Measurements from ENCODE around the gene SDK1.

DNA sequence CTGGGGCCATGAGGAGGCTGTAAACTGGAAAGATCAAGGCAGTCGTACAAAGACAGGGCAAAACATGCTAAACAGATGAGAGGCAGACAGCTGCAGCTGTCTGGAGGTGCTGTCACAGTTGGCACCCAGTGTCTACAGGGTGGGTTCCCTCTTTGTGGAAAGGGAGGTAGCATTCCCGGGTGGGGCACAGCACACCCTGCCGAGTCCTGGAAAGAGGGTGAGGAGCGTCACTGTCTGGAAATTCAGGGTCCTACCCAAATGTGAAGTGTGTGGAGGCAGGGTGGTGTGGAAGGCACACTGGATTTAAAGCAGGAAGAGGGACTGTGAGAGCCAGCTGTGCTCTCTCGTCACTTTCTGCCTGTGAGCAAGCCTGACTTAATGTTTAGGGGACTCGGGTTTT is 356.2 kb downstream of the SDK1 start:
- TF ChIP-seq NR2F2 (IDR thresholded peaks at IDR 0.05) (no peak), RAD21 (IDR thresholded peaks at IDR 0.05) (no peak), JUND (IDR thresholded peaks at IDR 0.05) (no peak), YY1 (IDR thresholded peaks at IDR 0.05) (no peak), GABPA (IDR thresholded peaks at IDR 0.05 in 1 of 2, conservative IDR thresholded peaks at IDR 0.05 in 1 of 2) (no peak), TAF1 (conservative IDR thresholded peaks at IDR 0.05) (no peak)
- TF ChIP-seq, protein P1, sequence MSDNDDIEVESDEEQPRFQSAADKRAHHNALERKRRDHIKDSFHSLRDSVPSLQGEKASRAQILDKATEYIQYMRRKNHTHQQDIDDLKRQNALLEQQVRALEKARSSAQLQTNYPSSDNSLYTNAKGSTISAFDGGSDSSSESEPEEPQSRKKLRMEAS (IDR thresholded peaks at IDR 0.05) = no peak
- TF ChIP-seq, protein P2, sequence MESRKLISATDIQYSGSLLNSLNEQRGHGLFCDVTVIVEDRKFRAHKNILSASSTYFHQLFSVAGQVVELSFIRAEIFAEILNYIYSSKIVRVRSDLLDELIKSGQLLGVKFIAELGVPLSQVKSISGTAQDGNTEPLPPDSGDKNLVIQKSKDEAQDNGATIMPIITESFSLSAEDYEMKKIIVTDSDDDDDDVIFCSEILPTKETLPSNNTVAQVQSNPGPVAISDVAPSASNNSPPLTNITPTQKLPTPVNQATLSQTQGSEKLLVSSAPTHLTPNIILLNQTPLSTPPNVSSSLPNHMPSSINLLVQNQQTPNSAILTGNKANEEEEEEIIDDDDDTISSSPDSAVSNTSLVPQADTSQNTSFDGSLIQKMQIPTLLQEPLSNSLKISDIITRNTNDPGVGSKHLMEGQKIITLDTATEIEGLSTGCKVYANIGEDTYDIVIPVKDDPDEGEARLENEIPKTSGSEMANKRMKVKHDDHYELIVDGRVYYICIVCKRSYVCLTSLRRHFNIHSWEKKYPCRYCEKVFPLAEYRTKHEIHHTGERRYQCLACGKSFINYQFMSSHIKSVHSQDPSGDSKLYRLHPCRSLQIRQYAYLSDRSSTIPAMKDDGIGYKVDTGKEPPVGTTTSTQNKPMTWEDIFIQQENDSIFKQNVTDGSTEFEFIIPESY (IDR thresholded peaks at IDR 0.05) = no peak
- TF ChIP-seq, protein P3, sequence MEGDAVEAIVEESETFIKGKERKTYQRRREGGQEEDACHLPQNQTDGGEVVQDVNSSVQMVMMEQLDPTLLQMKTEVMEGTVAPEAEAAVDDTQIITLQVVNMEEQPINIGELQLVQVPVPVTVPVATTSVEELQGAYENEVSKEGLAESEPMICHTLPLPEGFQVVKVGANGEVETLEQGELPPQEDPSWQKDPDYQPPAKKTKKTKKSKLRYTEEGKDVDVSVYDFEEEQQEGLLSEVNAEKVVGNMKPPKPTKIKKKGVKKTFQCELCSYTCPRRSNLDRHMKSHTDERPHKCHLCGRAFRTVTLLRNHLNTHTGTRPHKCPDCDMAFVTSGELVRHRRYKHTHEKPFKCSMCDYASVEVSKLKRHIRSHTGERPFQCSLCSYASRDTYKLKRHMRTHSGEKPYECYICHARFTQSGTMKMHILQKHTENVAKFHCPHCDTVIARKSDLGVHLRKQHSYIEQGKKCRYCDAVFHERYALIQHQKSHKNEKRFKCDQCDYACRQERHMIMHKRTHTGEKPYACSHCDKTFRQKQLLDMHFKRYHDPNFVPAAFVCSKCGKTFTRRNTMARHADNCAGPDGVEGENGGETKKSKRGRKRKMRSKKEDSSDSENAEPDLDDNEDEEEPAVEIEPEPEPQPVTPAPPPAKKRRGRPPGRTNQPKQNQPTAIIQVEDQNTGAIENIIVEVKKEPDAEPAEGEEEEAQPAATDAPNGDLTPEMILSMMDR (IDR thresholded peaks at IDR 0.05; ENCODE audit: low read depth, low read length, missing input control) = no peak

Measured in liver (tissue), 3 donors.